Caco-2 (cell line): Measurements from ENCODE around the gene ANXA10. TPM values are rescaled to one million over a fixed set of nuclear protein-coding genes. Genes with fewer than 3 reads are reported as not detected.

ENCODE experiments used
- BruUV-seq: library from RNA; stranded (reverse); fragments of 400-500 nt; replicated peaks from 2 replicates; lab custom pipeline; 2021; lab: Mats Ljungman, UMichigan
- CTCF ChIA-PET: fragments of 300-600 bp; sonication (Branson Sonifier 250); formaldehyde crosslinking; loops from one replicate; lab custom pipeline; 2022; ENCODE audit warnings: antibody characterized with exemption; lab: Charles Lee
- POLR2A ChIA-PET: fragments of 300-600 bp; sonication (Branson Sonifier 250); formaldehyde crosslinking; loops from one replicate; lab custom pipeline; 2022; ENCODE audit warnings: antibody characterized with exemption; lab: Charles Lee
- DNase-seq, 2 experiments: peaks; one replicate each; pipeline versions ENCODE4 v3.0.0 to v3.0.0-alpha.2; 2020 to 2022
- H3K27me3 ChIP-seq: replicated peaks from 2 replicates; pipeline ENCODE4 v1.6.0; 2011; ENCODE audit warnings: low read length; ENCODE audit not compliant: control insufficient read depth, insufficient read depth
- H3K36me3 ChIP-seq: 2 replicates; pipeline ENCODE4 v1.5.1; 2011; ENCODE audit warnings: low read length; ENCODE audit not compliant: control insufficient read depth, insufficient read depth
- H3K4me1 ChIP-seq: fragments of 250-450 bp; sonication (Bioruptor Pico); 2 replicates; pipeline ENCODE4 v1.5.1; 2020; ENCODE audit warnings: mild to moderate bottlenecking
- H3K4me3 ChIP-seq: 2 replicates; pipeline ENCODE4 v1.5.1; 2011; ENCODE audit warnings: low read depth, mild to moderate bottlenecking, control low read depth, low read length
- H3K9me3 ChIP-seq: fragments of 250-450 bp; sonication (Bioruptor Pico); 2 replicates; pipeline ENCODE4 v1.5.1; 2020; ENCODE audit warnings: mild to moderate bottlenecking, moderate library complexity
- H3K27ac Mint-ChIP-seq: one replicate; pipeline ENCODE4 v1.8.0; 2022; ENCODE audit warnings: mixed read lengths; ENCODE audit not compliant: unreplicated experiment
- H3K27me3 Mint-ChIP-seq: one replicate; pipeline ENCODE4 v1.8.0; 2022; ENCODE audit warnings: mixed read lengths; ENCODE audit not compliant: insufficient read depth, unreplicated experiment
- H3K36me3 Mint-ChIP-seq: one replicate; pipeline ENCODE4 v1.8.0; 2022; ENCODE audit warnings: mild to moderate bottlenecking, mixed read lengths; ENCODE audit not compliant: insufficient read depth, unreplicated experiment
- H3K4me1 Mint-ChIP-seq: one replicate; pipeline ENCODE4 v1.8.0; 2022; ENCODE audit warnings: low read depth, mixed read lengths; ENCODE audit not compliant: unreplicated experiment
- H3K4me3 Mint-ChIP-seq: one replicate; pipeline ENCODE4 v1.8.0; 2022; ENCODE audit warnings: mild to moderate bottlenecking, moderate library complexity, mixed read lengths; ENCODE audit not compliant: unreplicated experiment
- H3K9me3 Mint-ChIP-seq: one replicate; pipeline ENCODE4 v1.8.0; 2022; ENCODE audit warnings: mixed read lengths; ENCODE audit not compliant: unreplicated experiment
- intact Hi-C: fragments of 100-400 bp; cut with micrococcal nuclease; formaldehyde crosslinking; loops from one replicate; pipeline ENCODE4 v1.10.0; 2022; ENCODE audit not compliant: unreplicated experiment
- total RNA-seq: library from RNA; stranded (reverse); gene quantifications from 2 replicates; pipeline ENCODE4 v1.2.3, GENCODE V29; 2022
- TF ChIP-seq, protein P1 (sequence below), 2 experiments: fragments of 200-600 bp in 1 of 2; IDR thresholded peaks; 1 replicate in 1 of 2; 2 replicates in 1 of 2; pipeline versions ENCODE4 v1.5.1 to v1.8.0; 2011 to 2022; ENCODE audit warnings: antibody characterized with exemption in 1 of 2, control low read depth in 1 of 2, inconsistent platforms in 1 of 2, low read depth in 1 of 2, low read length in 1 of 2, mild to moderate bottlenecking in 1 of 2, moderate library complexity in 1 of 2; ENCODE audit not compliant: insufficient read depth in 1 of 2, severe bottlenecking in 1 of 2, unreplicated experiment in 1 of 2

The ANXA10 gene
- total RNA-seq, 1 experiment from 2014 or later: not detected

DNA sequence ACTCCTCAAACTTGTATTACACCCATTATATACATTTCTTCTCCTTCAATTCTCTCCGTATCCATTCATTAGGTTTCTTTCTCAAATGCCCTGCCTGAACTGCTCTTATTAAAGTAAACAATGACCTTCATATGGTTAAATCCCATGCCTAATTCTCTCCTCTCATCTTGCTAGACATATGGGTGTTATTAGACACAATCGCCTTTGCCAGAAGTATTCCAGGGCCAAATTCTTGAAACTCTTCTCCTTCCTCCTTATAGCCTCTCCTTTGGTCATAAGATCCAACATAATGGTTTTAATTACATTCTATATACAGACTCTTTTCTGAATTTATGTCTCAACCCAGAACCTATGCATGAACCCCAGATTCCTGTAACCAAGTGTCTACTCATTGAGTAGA is 4.8 kb downstream of the ANXA10 start:
- no TSS peak for BruUV-seq
- no peak for DNase-seq
- intact Hi-C loops: no loop called here
- H3K4me1 Mint-ChIP-seq: no peaks in the 10 kb centered on the region
- H3K4me3 ChIP-seq: no peak overlapping the region
- no peaks in the 10 kb centered on the region for H3K9me3 ChIP-seq
- H3K4me3 Mint-ChIP-seq: no peak overlapping the region
- H3K9me3 Mint-ChIP-seq: no peaks in the 10 kb centered on the region
- no peaks in the 10 kb centered on the region for H3K36me3 Mint-ChIP-seq
- ChIA-PET POLR2A (no interaction called here), CTCF (no interaction called here)
- no peaks in the 10 kb centered on the region for H3K4me1 ChIP-seq
- no peaks in the 10 kb centered on the region for H3K36me3 ChIP-seq
- H3K27me3 Mint-ChIP-seq: no peaks in the 10 kb centered on the region
- TF ChIP-seq, protein P1, sequence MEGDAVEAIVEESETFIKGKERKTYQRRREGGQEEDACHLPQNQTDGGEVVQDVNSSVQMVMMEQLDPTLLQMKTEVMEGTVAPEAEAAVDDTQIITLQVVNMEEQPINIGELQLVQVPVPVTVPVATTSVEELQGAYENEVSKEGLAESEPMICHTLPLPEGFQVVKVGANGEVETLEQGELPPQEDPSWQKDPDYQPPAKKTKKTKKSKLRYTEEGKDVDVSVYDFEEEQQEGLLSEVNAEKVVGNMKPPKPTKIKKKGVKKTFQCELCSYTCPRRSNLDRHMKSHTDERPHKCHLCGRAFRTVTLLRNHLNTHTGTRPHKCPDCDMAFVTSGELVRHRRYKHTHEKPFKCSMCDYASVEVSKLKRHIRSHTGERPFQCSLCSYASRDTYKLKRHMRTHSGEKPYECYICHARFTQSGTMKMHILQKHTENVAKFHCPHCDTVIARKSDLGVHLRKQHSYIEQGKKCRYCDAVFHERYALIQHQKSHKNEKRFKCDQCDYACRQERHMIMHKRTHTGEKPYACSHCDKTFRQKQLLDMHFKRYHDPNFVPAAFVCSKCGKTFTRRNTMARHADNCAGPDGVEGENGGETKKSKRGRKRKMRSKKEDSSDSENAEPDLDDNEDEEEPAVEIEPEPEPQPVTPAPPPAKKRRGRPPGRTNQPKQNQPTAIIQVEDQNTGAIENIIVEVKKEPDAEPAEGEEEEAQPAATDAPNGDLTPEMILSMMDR (IDR thresholded peaks at IDR 0.05; ENCODE audit: insufficient read depth in 1 of 2, low read depth in 1 of 2, low read length in 1 of 2, severe bottlenecking in 1 of 2, unreplicated experiment in 1 of 2): no peak
- no peaks in the 10 kb centered on the region for H3K27me3 ChIP-seq
- H3K27ac Mint-ChIP-seq: no peak overlapping the region

- Mint-ChIP-seq H3K36me3 (no peaks in the 10 kb centered on the region), H3K27me3 (no peaks in the 10 kb centered on the region), H3K4me1 (no peaks in the 10 kb centered on the region), H3K4me3 (no peak overlapping the region), H3K9me3 (no peaks in the 10 kb centered on the region), H3K27ac (no peak overlapping the region)
- Histone ChIP-seq H3K36me3 (no peaks in the 10 kb centered on the region), H3K4me3 (no peak overlapping the region), H3K9me3 (no peaks in the 10 kb centered on the region), H3K4me1 (no peaks in the 10 kb centered on the region), H3K27me3 (no peaks in the 10 kb centered on the region)
- ChIA-PET CTCF (no interaction called here), POLR2A (no interaction called here)
- TF ChIP-seq, protein P1 (IDR thresholded peaks at IDR 0.05; ENCODE audit: insufficient read depth in 1 of 2, low read depth in 1 of 2, low read length in 1 of 2, severe bottlenecking in 1 of 2, unreplicated experiment in 1 of 2): no peak
- intact Hi-C loops: no loop called here
- DNase-seq: no peak
- no TSS peak for BruUV-seq
Observed at GRCh38 chr4:168098248-168098717, 5.9 kb downstream of the ANXA10 start.

GRCh38 chr4:168099195-168099594 is 6.9 kb downstream of the ANXA10 start:
- H3K4me1 Mint-ChIP-seq: no peaks in the 10 kb centered on the region
- no peak overlapping the region for H3K4me3 ChIP-seq
- ChIA-PET CTCF (no interaction called here), POLR2A (no interaction called here)
- no peaks in the 10 kb centered on the region for H3K27me3 ChIP-seq
- H3K4me3 Mint-ChIP-seq: no peak overlapping the region
- H3K9me3 ChIP-seq: no peaks in the 10 kb centered on the region
- no peaks in the 10 kb centered on the region for H3K9me3 Mint-ChIP-seq
- no peak overlapping the region for H3K27ac Mint-ChIP-seq
- TF ChIP-seq, protein P1 (IDR thresholded peaks at IDR 0.05; ENCODE audit: insufficient read depth in 1 of 2, low read depth in 1 of 2, low read length in 1 of 2, severe bottlenecking in 1 of 2, unreplicated experiment in 1 of 2): no peak
- BruUV-seq: no TSS peak
- H3K36me3 Mint-ChIP-seq: no peaks in the 10 kb centered on the region
- no peak for DNase-seq
- no peaks in the 10 kb centered on the region for H3K27me3 Mint-ChIP-seq
- H3K36me3 ChIP-seq: no peaks in the 10 kb centered on the region
- H3K4me1 ChIP-seq: no peaks in the 10 kb centered on the region
- intact Hi-C loops: no loop called here
